Measurements from ENCODE around the gene RPP14.

The RPP14 gene

GRCh38 chr3:58357402-58357801 is 51.4 kb downstream of the RPP14 start:
- no peak for DNase-seq (ENCODE audit: low spot score)

- DNase-seq (ENCODE audit: low spot score), result no peak
Measured at GRCh38 chr3:58358092-58358491, 52.0 kb downstream of the RPP14 start.

GRCh38 chr3:58358808-58359207 is 52.8 kb downstream of the RPP14 start:
- no peak for DNase-seq (ENCODE audit: low spot score)

GRCh38 chr3:58359621-58360020 is 53.6 kb downstream of the RPP14 start:
- DNase-seq (ENCODE audit: low spot score), result no peak

- DNase-seq (ENCODE audit: low spot score), result no peak
Measured at GRCh38 chr3:58361866-58362265, 55.8 kb downstream of the RPP14 start.

- no peak for DNase-seq (ENCODE audit: low spot score)
Measured at GRCh38 chr3:58366699-58367098, 60.7 kb downstream of the RPP14 start.

GRCh38 chr3:58369038-58369437 is 63.0 kb downstream of the RPP14 start:
- DNase-seq (ENCODE audit: low spot score), result no peak

Data from AG08396 (cell line).